Activated T-helper 2 cell treated with anti-CD3 and anti-CD28 coated beads, Interferon-gamma antibody, Interleukin-2, Interleukin-4, amounts not matched to agents 10 μg/mL and 5 μg/mL and 100 μg/mL, durations not matched to agents 14 hours and 24 hours and 36 hours (primary cell): ENCODE measurements around the gene SH3BGR. TPM values are rescaled to one million over a fixed set of nuclear protein-coding genes. Genes with fewer than 3 reads are reported as not detected.

Source experiments
- DNase-seq: peaks from one replicate; pipeline ENCODE4 v3.0.0; 2021; ENCODE audit warnings: low spot score
- H3K27ac Mint-ChIP-seq: one replicate; pipeline ENCODE4 v1.8.0; 2021; ENCODE audit warnings: mixed read lengths
- H3K27me3 Mint-ChIP-seq: one replicate; pipeline ENCODE4 v1.8.0; 2021; ENCODE audit warnings: low read depth, mixed read lengths
- H3K36me3 Mint-ChIP-seq: one replicate; pipeline ENCODE4 v1.8.0; 2021; ENCODE audit warnings: low read depth, mixed read lengths
- H3K4me1 Mint-ChIP-seq: one replicate; pipeline ENCODE4 v1.8.0; 2021; ENCODE audit warnings: low read depth, mixed read lengths
- H3K4me3 Mint-ChIP-seq: one replicate; pipeline ENCODE4 v1.8.0; 2021; ENCODE audit warnings: low read depth, mild to moderate bottlenecking, moderate library complexity, mixed read lengths
- H3K9me3 Mint-ChIP-seq: one replicate; pipeline ENCODE4 v1.8.0; 2021; ENCODE audit warnings: mixed read lengths
- intact Hi-C: fragments of 100-400 bp; cut with micrococcal nuclease; formaldehyde crosslinking; loops from one replicate; pipeline ENCODE4 v1.15.1; 2023
- total RNA-seq: library from RNA; stranded (reverse); gene quantifications from 2 replicates; pipeline ENCODE4 v1.2.3, GENCODE V29; 2022

The SH3BGR gene
- total RNA-seq, 1 donor from 2014 or later, result 1.0 TPM

GRCh38 chr21:39445321-39446269, 6.2 kb upstream of the SH3BGR start, which contains the start of gene LCA5L:
Gene LCA5L (minus strand): TSS chr21:39445778. CDS start chr21:39428493, 17,285 bp downstream.
- no peaks in the 10 kb centered on the region for H3K9me3 Mint-ChIP-seq
- peaks cover 12% of the 10 kb centered on the region for H3K4me1 Mint-ChIP-seq
- no peaks in the 10 kb centered on the region for H3K36me3 Mint-ChIP-seq
- peaks cover 40% of the 10 kb centered on the region for H3K27me3 Mint-ChIP-seq
- peak within 1 kb of the TSS; percentile 88 for H3K27ac Mint-ChIP-seq
- intact Hi-C loops, result loop anchor here (2.0 to 5.0 kb wide), 5 partner anchors 57 to 1883 kb away; partner anchors contain the start of genes HMGN1 and PSMG1
- peak; percentile 88 for DNase-seq
- H3K4me3 Mint-ChIP-seq, result peak within 1 kb of the TSS; percentile 89

DNA sequence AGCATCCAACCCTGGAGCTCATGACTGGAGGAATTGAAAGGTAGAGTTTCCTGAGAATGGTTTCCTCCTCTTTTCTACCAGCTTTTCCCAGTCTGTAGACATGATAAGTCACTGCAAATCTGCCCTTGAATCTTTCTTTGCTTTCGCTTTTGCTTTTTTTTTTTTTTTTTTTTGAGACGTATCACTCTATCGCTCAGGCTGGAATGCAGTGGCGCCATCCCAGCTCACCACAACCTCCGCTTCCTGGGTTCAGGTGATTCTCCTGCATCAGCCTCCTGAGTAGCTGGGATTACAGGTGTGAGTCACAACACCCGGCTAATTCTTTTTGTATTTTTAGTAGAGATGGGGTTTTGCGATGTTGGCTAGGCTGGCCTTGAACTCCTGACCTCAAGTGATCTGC, 4.5 kb upstream of the SH3BGR start:
- Mint-ChIP-seq H3K27me3 (peaks cover 38% of the 10 kb centered on the region), H3K4me1 (peaks cover 12% of the 10 kb centered on the region), H3K36me3 (no peaks in the 10 kb centered on the region), H3K4me3 (no peak overlapping the region), H3K9me3 (no peaks in the 10 kb centered on the region), H3K27ac (no peak overlapping the region)
- intact Hi-C loops, result loop anchor here (5.0 kb wide), 2 partner anchors 265 to 1885 kb away; partner anchors contain the start of gene PSMG1
- DNase-seq, result no peak

- no peaks in the 10 kb centered on the region for H3K4me1 Mint-ChIP-seq
- DNase-seq, result no peak
- H3K27me3 Mint-ChIP-seq, result peaks cover 21% of the 10 kb centered on the region
- no peaks in the 10 kb centered on the region for H3K36me3 Mint-ChIP-seq
- H3K27ac Mint-ChIP-seq, result no peak overlapping the region
- no peak overlapping the region for H3K4me3 Mint-ChIP-seq
- intact Hi-C loops, result no loop called here
- no peaks in the 10 kb centered on the region for H3K9me3 Mint-ChIP-seq
Measured at GRCh38 chr21:39452207-39452969, 618 bp downstream of the SH3BGR start.

DNA sequence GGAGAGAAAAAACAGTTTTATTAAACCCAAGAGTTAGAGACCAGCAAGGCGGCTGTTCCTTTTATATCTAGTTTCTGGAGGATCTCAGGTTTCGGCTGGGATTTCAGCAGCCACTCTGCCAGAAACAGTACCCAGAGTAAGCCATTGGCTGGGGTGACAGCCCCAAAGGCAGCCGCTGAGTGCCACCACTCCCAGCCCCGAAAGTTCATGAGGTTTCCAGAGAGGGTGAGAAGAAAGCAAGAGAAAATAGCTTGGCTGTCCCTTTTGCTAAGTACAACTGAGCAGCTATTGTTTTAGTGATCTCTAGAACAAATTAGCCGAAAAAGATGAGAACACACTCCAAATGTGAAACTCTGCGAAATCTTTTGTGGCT, 1.2 kb downstream of the SH3BGR start:
- H3K4me3 Mint-ChIP-seq, result no peak overlapping the region
- H3K27ac Mint-ChIP-seq, result no peak overlapping the region
- no peak for DNase-seq
- intact Hi-C loops, result no loop called here
- H3K9me3 Mint-ChIP-seq, result no peaks in the 10 kb centered on the region
- H3K27me3 Mint-ChIP-seq, result peaks cover 20% of the 10 kb centered on the region
- H3K4me1 Mint-ChIP-seq, result no peaks in the 10 kb centered on the region
- no peaks in the 10 kb centered on the region for H3K36me3 Mint-ChIP-seq

DNA sequence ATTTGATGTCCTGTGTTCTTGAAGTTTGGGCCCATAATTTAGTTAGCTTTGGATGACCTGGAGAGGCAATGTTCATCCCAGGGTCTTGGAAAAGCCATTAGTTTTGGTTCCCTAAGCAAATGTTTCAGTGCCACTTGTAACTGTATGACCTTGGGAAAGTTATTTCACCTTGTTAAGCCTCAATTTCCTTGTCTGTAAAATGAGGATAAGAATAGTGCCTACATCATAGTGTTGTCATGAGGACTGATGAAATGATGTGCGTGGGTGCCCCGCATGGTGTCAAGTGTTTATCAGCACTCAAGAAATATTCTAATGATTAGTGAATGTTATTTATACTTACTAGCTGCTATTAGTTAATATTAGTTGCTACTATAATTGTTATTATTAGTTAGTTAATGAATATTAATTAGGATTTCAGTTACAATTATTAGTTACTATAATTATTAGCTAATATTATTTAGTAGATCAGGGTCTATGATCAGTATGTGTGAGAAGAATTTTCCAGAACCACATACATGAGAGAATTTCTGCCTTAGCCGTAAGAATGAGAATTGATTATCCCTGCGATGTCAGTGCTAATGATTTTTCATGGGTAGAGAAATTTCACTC, 1.9 kb downstream of the SH3BGR start:
- no peak overlapping the region for H3K4me3 Mint-ChIP-seq
- no peaks in the 10 kb centered on the region for H3K4me1 Mint-ChIP-seq
- H3K36me3 Mint-ChIP-seq, result no peaks in the 10 kb centered on the region
- intact Hi-C loops, result no loop called here
- H3K27me3 Mint-ChIP-seq, result peaks cover 14% of the 10 kb centered on the region
- H3K9me3 Mint-ChIP-seq, result no peaks in the 10 kb centered on the region
- H3K27ac Mint-ChIP-seq, result no peak overlapping the region
- no peak for DNase-seq

GRCh38 chr21:39454949-39455668, 3.3 kb downstream of the SH3BGR start:
- H3K9me3 Mint-ChIP-seq, result no peaks in the 10 kb centered on the region
- no peaks in the 10 kb centered on the region for H3K4me1 Mint-ChIP-seq
- peaks cover 4% of the 10 kb centered on the region for H3K27me3 Mint-ChIP-seq
- H3K4me3 Mint-ChIP-seq, result no peak overlapping the region
- H3K36me3 Mint-ChIP-seq, result no peaks in the 10 kb centered on the region
- no peak overlapping the region for H3K27ac Mint-ChIP-seq
- intact Hi-C loops, result no loop called here
- DNase-seq, result no peak

DNA sequence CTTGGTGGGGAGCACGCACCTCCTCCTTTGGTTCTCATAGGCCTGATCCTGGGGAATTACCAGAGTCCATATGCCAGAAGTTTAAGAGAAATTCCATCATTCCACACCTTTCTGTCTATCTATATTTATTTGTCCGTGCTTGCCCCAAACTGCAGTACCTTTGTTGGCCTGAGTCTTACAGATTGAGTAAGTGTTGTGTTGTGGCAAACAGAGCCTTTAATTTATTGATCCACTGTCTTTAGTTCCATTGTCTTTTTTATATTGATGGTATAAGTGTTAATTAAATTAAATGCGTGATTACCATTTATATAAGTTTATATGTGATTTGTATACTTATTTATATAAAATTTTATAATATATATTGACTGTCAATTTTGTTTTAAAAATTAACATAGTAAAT, 4.9 kb downstream of the SH3BGR start:
- no peak for DNase-seq
- intact Hi-C loops, result no loop called here
- Mint-ChIP-seq H3K4me3 (no peak overlapping the region), H3K27me3 (peaks cover 4% of the 10 kb centered on the region), H3K36me3 (no peaks in the 10 kb centered on the region), H3K9me3 (no peaks in the 10 kb centered on the region), H3K27ac (no peak overlapping the region), H3K4me1 (no peaks in the 10 kb centered on the region)

- H3K27ac Mint-ChIP-seq, result no peak overlapping the region
- no peaks in the 10 kb centered on the region for H3K9me3 Mint-ChIP-seq
- no peaks in the 10 kb centered on the region for H3K27me3 Mint-ChIP-seq
- H3K36me3 Mint-ChIP-seq, result no peaks in the 10 kb centered on the region
- H3K4me1 Mint-ChIP-seq, result no peaks in the 10 kb centered on the region
- no peak for DNase-seq
- no peak overlapping the region for H3K4me3 Mint-ChIP-seq
- intact Hi-C loops, result no loop called here
Measured at GRCh38 chr21:39461419-39461818, 9.6 kb downstream of the SH3BGR start.

- intact Hi-C loops, result no loop called here
- no peaks in the 10 kb centered on the region for H3K36me3 Mint-ChIP-seq
- DNase-seq, result no peak
- no peaks in the 10 kb centered on the region for H3K27me3 Mint-ChIP-seq
- H3K27ac Mint-ChIP-seq, result no peak overlapping the region
- no peaks in the 10 kb centered on the region for H3K4me1 Mint-ChIP-seq
- H3K9me3 Mint-ChIP-seq, result no peaks in the 10 kb centered on the region
- no peak overlapping the region for H3K4me3 Mint-ChIP-seq
Measured at GRCh38 chr21:39463308-39463707, 11.5 kb downstream of the SH3BGR start.

GRCh38 chr21:39466584-39466983, 14.8 kb downstream of the SH3BGR start:
- Mint-ChIP-seq H3K27ac (no peak overlapping the region), H3K4me3 (no peak overlapping the region), H3K4me1 (no peaks in the 10 kb centered on the region), H3K9me3 (no peaks in the 10 kb centered on the region), H3K36me3 (no peaks in the 10 kb centered on the region), H3K27me3 (peaks cover 2% of the 10 kb centered on the region)
- DNase-seq, result no peak
- intact Hi-C loops, result no loop called here

DNA sequence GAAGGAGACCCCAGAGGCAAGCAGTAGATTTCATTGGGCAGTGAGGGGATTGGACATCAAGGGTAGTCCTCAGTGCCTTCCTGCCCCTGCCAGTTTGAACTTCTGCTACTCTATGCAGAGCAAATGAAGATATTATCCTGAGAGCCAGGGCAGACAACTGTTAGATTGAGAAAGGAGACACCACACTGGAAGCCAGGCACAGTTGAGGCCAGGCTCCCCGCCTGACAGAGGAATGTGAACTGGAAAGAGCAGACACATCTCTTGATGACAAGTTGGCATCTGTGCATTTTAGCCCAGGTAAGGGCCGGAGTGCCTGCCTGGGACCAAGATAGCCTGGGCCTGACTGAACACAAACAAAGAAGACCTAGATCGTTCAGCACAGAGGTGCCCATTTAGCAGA, 16.0 kb downstream of the SH3BGR start:
- Mint-ChIP-seq H3K4me1 (no peaks in the 10 kb centered on the region), H3K36me3 (no peaks in the 10 kb centered on the region), H3K27ac (no peak overlapping the region), H3K4me3 (no peak overlapping the region), H3K27me3 (peaks cover 2% of the 10 kb centered on the region), H3K9me3 (no peaks in the 10 kb centered on the region)
- intact Hi-C loops, result no loop called here
- DNase-seq, result no peak

GRCh38 chr21:39468559-39468958, 16.8 kb downstream of the SH3BGR start:
- no peaks in the 10 kb centered on the region for H3K9me3 Mint-ChIP-seq
- peaks cover 2% of the 10 kb centered on the region for H3K27me3 Mint-ChIP-seq

More at GRCh38 chr21:39468559-39468958, 16.8 kb downstream of the SH3BGR start:
- intact Hi-C loops, result no loop called here
- H3K36me3 Mint-ChIP-seq, result no peaks in the 10 kb centered on the region
- no peak overlapping the region for H3K4me3 Mint-ChIP-seq
- no peaks in the 10 kb centered on the region for H3K4me1 Mint-ChIP-seq
- no peak for DNase-seq
- no peak overlapping the region for H3K27ac Mint-ChIP-seq
